Suprapubic skin (tissue), 3 donors: Measurements from ENCODE around the gene CELF4.

ENCODE experiments used
- EP300 ChIP-seq: sonication (generic); formaldehyde crosslinking; IDR thresholded peaks from one replicate; pipeline ENCODE4 v1.6.1; 2017; ENCODE audit warnings: antibody characterized with exemption
- POLR2A ChIP-seq, 2 donors: fragments of 450-650 bp; IDR thresholded peaks; one replicate each; pipeline ENCODE4 v1.6.1; 2017; ENCODE audit warnings: antibody characterized with exemption in 2 of 2, mild to moderate bottlenecking in 2 of 2, moderate library complexity in 2 of 2
- TF ChIP-seq, protein P1 (sequence below), 2 donors: fragments of 200-600 bp in 1 of 2; fragments of 450-650 bp in 1 of 2; sonication (generic) in 1 of 2; IDR thresholded peaks; one replicate each; pipeline ENCODE4 v1.5.1; 2016 to 2019; ENCODE audit warnings: antibody characterized with exemption in 2 of 2, mild to moderate bottlenecking in 1 of 2, moderate library complexity in 1 of 2

DNA sequence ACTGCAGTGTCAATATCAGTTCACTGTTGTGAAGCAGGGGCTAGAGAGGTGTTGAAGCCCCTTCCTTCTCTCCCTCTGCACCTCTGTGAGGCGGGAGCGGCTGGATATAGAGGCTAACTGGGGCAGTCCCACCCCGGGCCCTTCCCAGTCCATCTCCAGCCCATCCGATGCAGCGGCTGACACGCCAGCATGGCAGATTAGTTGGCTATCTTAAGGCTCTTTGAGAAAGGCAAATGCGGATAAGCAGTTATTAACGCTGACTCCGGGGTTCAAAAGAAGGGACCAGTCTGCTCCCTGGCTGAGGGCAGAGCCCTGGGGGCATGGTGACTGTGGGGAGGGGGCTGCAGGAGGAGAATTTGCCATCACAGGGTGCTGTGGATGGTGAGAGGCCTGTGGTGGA lies 76.6 kb downstream of the CELF4 start:
- no peak for TF ChIP-seq POLR2A (IDR thresholded peaks at IDR 0.05)
- TF ChIP-seq, protein P1, sequence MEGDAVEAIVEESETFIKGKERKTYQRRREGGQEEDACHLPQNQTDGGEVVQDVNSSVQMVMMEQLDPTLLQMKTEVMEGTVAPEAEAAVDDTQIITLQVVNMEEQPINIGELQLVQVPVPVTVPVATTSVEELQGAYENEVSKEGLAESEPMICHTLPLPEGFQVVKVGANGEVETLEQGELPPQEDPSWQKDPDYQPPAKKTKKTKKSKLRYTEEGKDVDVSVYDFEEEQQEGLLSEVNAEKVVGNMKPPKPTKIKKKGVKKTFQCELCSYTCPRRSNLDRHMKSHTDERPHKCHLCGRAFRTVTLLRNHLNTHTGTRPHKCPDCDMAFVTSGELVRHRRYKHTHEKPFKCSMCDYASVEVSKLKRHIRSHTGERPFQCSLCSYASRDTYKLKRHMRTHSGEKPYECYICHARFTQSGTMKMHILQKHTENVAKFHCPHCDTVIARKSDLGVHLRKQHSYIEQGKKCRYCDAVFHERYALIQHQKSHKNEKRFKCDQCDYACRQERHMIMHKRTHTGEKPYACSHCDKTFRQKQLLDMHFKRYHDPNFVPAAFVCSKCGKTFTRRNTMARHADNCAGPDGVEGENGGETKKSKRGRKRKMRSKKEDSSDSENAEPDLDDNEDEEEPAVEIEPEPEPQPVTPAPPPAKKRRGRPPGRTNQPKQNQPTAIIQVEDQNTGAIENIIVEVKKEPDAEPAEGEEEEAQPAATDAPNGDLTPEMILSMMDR (IDR thresholded peaks at IDR 0.05): no peak
- TF ChIP-seq EP300: no peak
